LNCAP (cell line): ENCODE results near the gene C13orf46.

Experiments
- CTCF ChIP-seq: fragments of 450-650 bp; IDR thresholded peaks from 2 replicates; pipeline ENCODE4 v1.5.1; 2017; ENCODE audit warnings: mild to moderate bottlenecking

The C13orf46 gene

GRCh38 chr13:113930671-113931637 lies 42.9 kb downstream of the C13orf46 start:
- no peak for TF ChIP-seq CTCF

GRCh38 chr13:113929628-113930615 lies 44.0 kb downstream of the C13orf46 start:
- no peak for TF ChIP-seq CTCF

GRCh38 chr13:113928685-113929627 lies 44.9 kb downstream of the C13orf46 start:
- TF ChIP-seq CTCF, result no peak

- no peak for TF ChIP-seq CTCF
Measured at GRCh38 chr13:113927661-113928581, 46.0 kb downstream of the C13orf46 start.

GRCh38 chr13:113926951-113927660 lies 46.8 kb downstream of the C13orf46 start:
- no peak for TF ChIP-seq CTCF

- no peak for TF ChIP-seq CTCF
Measured at GRCh38 chr13:113926301-113926761, 47.5 kb downstream of the C13orf46 start.
